ENCODE results near the gene WDR3.

WDR3 gene

DNA sequence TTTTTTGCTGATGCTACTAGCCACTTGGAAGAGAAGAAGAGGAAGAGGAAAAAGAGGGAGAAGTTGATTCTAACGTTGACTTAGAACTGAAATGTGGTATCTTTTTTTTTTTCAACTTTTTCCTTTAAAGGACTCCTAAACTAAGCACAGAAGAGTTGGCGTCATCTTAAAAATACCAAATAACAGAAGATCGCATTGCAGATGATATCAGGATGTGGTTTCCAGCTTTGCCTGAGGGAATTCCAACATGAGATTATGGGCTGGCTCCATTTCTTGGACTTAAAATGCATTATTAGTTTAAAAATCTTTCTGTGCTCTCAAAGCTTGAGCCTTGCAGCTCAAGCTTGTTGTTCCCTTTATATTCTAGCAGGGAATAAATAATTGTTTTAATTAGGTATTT lies 29.8 kb downstream of the WDR3 start:
- DNase-seq: no peak

DNA sequence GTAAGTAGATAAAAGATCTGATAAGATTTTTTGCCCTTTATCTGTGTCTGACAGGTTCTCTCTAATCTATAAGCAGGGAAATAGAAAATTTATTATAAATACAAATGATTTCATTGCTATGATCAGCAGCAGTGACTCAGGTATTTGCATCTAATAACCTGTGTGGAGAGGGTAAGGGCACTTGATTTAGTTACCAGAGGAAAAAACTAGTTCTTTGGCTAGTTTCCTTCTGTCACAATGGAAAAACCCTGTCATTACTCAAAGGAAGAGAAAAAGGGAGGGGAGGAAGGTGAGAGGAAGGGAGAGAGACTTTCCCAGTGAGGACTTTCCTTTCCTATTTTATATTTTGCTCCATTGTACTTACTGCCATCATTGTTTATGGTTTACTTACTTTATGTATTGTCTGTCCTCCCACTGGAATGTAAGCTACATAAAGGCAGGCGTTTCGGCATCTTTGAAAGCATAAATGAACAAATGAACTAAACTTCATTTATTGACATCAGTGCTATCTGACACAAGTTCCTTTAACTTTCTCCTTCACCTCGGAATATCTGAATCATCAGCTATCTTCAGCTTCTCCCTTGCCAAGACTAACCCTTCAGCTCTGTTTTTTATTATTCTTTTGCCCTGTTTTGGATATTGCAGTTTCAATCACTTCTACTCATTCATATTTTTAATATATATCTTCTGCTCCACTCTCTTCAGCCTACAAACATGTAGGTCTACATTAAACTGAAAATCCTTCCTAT lies 34.9 kb downstream of the WDR3 start:
- no peak for DNase-seq

DNA sequence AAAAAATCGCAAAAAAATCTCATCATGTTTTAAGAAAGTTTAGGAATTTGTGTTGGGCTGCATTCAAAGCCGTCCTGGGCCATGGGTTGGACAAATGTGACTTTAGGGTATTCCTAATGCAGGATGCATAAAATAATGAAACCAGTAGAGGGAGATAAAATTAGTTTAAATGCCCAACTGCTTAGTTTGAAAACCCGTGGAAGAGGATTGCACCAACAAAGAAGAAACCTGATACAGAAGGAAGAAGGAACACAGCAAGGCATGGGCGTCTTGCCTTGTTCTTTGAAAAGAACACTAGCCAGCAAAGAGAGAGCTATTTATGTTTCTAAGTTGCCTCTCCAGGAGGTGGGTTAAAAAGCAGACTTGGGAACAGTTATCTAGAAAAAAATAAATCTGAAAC lies 37.9 kb downstream of the WDR3 start:
- DNase-seq: peak; percentile 1

DNA sequence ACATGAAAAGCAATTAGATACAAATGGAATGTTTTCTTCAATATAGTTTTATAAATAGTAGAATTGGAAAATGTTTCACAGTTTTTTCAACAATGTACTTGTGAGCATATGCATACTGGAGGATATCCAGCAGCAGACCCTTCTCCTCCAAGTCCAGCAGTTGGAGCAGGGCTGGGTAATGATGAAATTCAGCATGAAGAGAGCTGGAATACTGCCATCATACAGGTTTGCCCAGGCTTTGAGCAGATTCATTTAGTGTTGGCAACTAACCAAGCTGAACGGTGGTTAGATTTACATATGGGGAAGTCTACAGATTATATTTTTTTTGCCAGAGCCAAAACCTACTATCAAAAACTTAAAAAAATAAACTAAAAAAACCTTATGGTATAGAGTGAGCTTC lies 38.3 kb downstream of the WDR3 start:
- peak; percentile 81 for DNase-seq

DNA sequence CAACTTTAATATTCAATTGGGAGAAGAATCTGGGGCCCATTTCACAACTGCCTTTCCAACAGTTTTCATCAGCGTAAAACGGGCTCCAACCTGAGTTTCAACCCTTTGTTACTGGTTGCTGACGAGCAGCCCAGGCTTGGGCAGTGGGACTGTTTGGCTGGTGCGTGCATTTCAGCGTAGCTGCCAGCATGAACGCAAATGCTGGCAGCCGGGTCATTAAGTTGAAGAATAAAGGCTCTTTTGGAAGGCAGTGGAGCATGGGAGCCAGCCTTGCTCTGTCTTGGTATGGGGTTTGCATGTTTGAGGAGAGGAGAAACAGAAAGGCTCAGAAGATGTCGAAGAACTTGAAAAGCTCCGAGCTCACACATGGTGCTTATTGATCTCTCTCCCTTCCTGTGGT lies 40.7 kb downstream of the WDR3 start:
- DNase-seq: no peak

DNA sequence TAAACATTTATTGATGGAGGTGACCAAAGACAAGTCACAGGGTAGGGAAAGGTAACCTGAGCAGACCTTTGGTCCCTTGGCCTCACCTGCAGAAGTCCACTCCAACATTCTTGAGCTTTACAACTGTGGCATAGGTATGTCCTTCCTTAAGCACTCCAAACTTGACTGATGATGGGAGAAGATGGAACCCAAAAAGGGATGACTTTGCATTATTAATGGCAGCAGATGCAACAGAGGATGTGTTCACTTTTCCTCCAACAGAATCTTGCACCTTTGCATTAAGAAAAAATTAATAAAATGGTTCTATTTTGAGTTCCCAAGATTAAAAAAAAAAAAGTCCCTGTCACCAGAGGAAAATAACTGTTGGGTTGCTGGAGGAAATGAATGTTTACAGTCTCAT lies 42.2 kb downstream of the WDR3 start:
- DNase-seq: no peak

DNA sequence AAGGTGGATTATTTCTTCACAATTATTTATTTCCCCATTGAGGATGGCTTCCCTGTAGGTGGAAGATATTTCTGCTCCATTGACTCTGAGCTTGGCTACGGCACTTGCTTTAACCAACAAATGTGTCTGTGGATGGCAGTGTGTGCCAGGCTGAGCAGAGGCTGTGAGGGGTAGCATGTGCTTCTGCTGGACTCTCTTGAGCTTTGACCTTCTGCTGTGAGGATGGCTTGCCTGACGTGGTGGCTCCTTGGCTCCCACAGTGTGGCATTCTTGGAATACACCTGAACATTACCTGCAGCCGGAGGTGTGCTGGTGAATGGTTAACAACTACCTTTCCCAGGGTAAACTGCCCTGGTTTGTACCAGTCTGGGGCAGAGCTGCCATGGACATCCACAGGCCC lies 46.8 kb downstream of the WDR3 start:
- DNase-seq: no peak

DNA sequence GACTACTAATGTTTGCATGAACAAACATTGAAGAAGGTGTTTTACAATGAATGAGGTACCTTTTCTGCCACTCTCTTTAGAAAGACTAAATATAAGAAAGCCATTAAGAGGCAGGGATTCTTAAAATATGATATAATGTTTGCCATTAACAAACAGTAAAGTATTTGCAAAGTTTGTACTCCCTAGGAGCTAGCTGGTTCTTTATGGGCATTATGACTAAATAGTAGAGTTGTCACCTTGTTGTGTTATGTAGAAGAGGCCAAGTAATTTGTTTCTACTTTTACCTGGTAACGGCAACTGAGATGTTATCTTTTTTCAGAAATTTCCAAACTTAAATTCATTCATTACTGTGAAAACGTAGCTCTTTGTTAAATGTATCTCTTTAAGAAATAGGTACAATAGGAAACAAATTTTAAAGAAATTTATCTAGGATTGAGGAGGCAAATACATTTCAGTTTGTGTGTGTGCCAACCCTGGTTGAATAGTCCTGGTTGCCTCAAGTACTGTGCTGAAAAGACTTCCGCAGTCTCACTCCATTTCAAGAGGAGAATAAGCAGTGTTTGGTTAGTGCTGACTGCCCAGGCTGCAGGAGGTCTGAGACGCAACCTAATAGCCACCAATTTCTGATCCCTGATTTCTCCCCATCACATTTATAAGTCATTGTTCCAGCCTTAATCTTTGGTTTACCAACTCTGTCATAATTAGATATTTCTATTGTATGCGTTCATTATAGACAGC lies 52.1 kb downstream of the WDR3 start:
- DNase-seq: no peak

DNA sequence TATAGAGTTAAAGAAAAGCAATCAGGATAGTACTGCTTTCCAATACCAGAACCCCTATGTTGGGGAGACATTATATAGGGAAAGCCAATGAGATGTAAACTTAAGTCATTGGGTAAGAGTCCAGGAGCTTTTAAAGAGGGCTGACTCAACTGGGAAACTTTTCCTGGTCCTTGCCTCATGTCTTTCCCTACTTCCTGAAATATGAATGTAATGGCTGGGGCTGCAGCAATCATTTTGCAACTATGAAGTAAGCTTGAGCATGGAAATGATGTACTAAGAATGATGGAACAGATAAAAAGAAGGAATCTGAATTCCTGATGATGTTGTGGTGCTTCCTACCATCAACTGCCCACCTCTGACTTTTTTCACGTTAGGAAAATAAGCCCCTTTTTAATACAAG lies 55.7 kb downstream of the WDR3 start:
- DNase-seq: no peak

DNA sequence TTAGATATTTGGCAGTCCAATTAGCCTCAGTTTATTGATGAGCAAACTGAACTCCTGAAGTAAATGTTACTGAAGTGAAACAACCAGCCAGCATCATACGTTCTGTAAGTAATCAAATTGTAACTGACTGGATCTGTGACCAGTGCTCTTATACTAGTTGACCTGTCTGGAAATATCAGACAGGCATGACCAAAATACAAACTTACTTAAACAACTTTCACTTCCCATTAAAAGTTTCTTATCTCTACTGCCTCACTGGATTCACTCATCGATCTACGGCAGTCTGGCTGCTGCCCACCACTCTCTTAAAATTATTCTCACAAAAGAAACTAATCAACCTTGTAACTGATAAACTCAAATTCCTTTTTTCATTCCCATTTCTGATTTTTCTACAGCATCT lies 56.4 kb downstream of the WDR3 start:
- DNase-seq: no peak

DNA sequence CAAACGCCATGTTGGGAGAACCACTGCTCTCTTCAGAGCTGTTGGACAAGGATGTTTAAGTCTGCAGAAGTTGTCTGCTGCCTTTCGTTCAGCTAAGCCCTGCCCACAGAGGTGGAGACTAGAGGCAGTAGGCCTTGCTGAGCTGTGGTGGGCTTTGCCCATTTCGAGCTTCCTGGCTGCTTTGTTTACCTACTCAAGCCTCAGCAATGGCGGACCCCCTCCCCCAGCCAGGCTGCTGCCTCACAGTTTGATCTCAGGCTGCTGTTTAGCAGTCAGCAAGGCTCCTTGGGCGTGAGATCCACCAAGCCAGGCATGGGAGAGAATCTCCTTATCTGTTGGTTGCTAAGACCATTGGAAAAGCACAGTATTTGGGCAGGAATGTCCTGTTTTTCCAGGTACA lies 74.8 kb downstream of the WDR3 start:
- no peak for DNase-seq

DNA sequence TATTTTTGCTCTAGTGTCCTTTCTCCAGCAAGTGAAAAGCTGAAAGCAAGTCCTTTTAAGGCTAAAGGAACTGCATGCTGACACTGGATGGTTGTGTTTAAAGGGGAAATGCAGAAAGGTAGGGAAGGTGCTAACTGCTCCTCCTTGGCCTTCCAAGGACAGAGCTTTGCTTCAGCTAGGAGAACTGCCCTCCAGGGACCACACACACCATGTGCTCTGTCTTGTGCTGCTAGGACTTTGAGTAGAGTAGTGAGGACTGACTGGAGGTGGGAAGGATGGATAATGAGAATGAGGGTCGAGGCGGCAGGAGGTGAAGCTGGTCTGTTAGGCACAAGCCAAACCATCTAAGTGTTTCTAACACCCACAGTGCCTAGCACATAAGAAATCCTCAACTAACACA lies 77.9 kb downstream of the WDR3 start:
- DNase-seq: no peak

DNA sequence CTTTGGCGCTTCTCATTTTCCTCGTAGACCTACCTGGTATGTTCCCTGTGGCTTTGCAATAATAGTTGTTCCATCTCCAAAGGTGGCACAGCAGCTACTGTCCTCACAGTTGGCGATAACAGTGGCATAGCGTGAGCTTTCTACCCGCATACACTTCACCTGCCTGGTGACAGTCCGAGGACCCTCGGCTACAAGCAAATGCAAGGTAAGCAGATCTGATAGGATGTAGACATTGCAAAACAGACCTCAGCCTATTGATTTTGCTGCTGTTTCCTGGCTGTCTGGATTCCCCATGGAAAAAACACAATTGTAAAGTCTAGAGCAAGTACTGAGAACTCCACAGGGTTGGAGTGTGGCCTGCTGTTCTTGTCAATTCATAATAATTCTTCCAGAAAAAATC lies 78.5 kb downstream of the WDR3 start:
- no peak for DNase-seq

DNA sequence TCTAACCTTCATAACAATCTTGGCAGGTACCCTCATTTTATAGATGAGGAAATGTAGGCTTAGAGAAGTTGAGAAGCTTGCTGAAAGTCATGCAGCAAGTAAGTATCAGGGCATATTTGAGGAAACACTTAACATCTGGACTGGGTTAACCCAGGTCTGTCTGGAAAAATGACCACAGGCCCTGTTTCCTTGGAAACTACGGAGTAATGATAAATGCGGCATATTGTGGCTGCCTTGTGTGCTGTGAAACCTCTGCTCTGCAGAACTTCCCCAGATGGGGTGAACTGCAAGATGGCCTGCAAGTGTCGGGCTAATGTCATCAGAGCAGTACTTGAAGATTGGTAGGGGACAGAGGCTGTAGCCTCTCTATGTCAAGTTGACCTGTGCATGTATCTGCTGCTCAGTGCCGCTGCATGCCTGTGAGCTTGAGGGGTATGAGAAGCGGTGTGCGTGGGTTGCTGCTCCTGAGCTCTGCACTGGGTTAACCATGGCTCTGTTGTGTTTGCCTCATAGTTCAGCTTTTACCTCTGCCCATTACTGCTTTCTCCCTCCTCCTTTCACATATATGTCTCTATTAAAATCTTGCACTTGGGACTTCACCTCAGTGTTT lies 83.1 kb downstream of the WDR3 start:
- no peak for DNase-seq

DNA sequence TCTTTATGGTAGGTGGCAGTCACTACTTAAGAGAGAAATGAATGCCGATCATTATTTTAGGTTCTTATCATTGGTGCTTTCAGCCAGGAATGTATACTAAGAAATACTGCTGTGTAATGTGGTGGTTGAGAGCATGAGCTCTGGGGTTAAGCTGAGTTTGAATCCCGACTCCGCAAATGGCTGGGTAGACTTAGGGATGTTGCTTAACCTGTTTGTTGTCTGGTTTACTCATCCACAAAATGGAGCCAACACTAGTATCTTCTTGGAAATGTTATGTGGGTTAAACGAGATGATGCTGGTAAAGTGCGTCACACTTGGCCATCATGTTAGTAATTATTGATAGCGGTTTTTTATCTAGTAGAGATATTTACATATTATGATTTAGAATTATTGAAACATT lies 83.8 kb downstream of the WDR3 start:
- DNase-seq: no peak

DNA sequence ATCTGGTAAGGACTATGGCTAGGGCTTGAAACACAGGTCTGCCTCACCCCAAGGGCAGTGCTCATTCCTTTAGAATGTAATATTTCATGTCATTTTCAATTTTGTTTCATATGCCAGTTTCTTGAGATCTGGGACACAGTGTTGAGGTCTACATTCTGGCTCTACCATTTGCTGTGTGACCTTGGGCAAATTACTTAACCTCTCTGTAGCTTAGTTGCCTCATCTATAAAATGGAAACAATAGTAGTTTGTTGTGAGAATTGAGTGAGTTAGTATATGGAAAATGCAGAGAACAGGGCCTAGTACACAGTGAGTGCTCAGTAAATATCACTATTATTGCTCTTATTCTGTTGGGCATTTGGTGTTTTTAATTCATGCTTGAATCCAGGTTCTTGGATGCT lies 84.4 kb downstream of the WDR3 start:
- DNase-seq: no peak
